Nephron (organoid): ENCODE measurements around the gene PRR11.

Experiments
- H3K27ac Mint-ChIP-seq, 3 experiments: 2 replicates each; pipeline ENCODE4 v1.8.0; 2020; ENCODE audit warnings: mixed read lengths in 3 of 3, mild to moderate bottlenecking in 2 of 3, moderate library complexity in 1 of 3
- H3K27me3 Mint-ChIP-seq: 2 replicates; pipeline ENCODE4 v1.8.0; 2021; ENCODE audit warnings: low read depth, mild to moderate bottlenecking, moderate library complexity, mixed read lengths
- H3K36me3 Mint-ChIP-seq: 2 replicates; pipeline ENCODE4 v1.8.0; 2020; ENCODE audit warnings: low read depth, mixed read lengths
- H3K4me1 Mint-ChIP-seq: 2 replicates; pipeline ENCODE4 v1.8.0; 2020; ENCODE audit warnings: mixed read lengths
- H3K4me3 Mint-ChIP-seq, 3 experiments: 2 replicates each; pipeline ENCODE4 v1.8.0; 2020; ENCODE audit warnings: mild to moderate bottlenecking in 3 of 3, mixed read lengths in 3 of 3, moderate library complexity in 2 of 3
- H3K9me3 Mint-ChIP-seq: 2 replicates; pipeline ENCODE4 v1.8.0; 2020; ENCODE audit warnings: mixed read lengths
- TF ChIP-seq, protein P1 (sequence below), 3 experiments: fragments of 200-600 bp; sonication (generic); IDR thresholded peaks; one replicate each; pipeline ENCODE4 v1.5.0; 2021; ENCODE audit warnings: antibody characterized with exemption in 3 of 3; ENCODE audit not compliant: unreplicated experiment in 3 of 3

Gene PRR11

GRCh38 chr17:59149051-59149450 lies 6.5 kb upstream of the PRR11 start:
- Mint-ChIP-seq H3K9me3 (no peaks in the 10 kb centered on the region), H3K36me3 (peaks cover 32% of the 10 kb centered on the region), H3K4me3 (no peak overlapping the region), H3K4me1 (peaks cover 30% of the 10 kb centered on the region), H3K27ac (no peak overlapping the region), H3K27me3 (no peaks in the 10 kb centered on the region)
- TF ChIP-seq, protein P1, sequence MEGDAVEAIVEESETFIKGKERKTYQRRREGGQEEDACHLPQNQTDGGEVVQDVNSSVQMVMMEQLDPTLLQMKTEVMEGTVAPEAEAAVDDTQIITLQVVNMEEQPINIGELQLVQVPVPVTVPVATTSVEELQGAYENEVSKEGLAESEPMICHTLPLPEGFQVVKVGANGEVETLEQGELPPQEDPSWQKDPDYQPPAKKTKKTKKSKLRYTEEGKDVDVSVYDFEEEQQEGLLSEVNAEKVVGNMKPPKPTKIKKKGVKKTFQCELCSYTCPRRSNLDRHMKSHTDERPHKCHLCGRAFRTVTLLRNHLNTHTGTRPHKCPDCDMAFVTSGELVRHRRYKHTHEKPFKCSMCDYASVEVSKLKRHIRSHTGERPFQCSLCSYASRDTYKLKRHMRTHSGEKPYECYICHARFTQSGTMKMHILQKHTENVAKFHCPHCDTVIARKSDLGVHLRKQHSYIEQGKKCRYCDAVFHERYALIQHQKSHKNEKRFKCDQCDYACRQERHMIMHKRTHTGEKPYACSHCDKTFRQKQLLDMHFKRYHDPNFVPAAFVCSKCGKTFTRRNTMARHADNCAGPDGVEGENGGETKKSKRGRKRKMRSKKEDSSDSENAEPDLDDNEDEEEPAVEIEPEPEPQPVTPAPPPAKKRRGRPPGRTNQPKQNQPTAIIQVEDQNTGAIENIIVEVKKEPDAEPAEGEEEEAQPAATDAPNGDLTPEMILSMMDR (IDR thresholded peaks at IDR 0.05; ENCODE audit: unreplicated experiment in 3 of 3) = no peak

- TF ChIP-seq, protein P1 (IDR thresholded peaks at IDR 0.05; ENCODE audit: unreplicated experiment in 3 of 3) = no peak
Measured at GRCh38 chr17:59149841-59150511, 5.6 kb upstream of the PRR11 start.

GRCh38 chr17:59151006-59151405 lies 4.5 kb upstream of the PRR11 start:
- TF ChIP-seq, protein P1 (IDR thresholded peaks at IDR 0.05; ENCODE audit: unreplicated experiment in 3 of 3) = no peak
- Mint-ChIP-seq H3K27ac (no peak overlapping the region), H3K27me3 (no peaks in the 10 kb centered on the region), H3K4me1 (peaks cover 30% of the 10 kb centered on the region), H3K36me3 (peaks cover 17% of the 10 kb centered on the region), H3K9me3 (no peaks in the 10 kb centered on the region), H3K4me3 (peak overlapping the region; percentile 37 to 55 (median 42))

More at GRCh38 chr17:59149841-59150511, 5.6 kb upstream of the PRR11 start:
- no peaks in the 10 kb centered on the region for H3K27me3 Mint-ChIP-seq
- H3K4me3 Mint-ChIP-seq = no peak overlapping the region
- H3K36me3 Mint-ChIP-seq = peaks cover 25% of the 10 kb centered on the region
- H3K4me1 Mint-ChIP-seq = peaks cover 30% of the 10 kb centered on the region
- H3K9me3 Mint-ChIP-seq = no peaks in the 10 kb centered on the region
- H3K27ac Mint-ChIP-seq = peak overlapping the region in 1 of 3 experiments; percentile 39

- Mint-ChIP-seq H3K4me1 (peaks cover 30% of the 10 kb centered on the region), H3K9me3 (no peaks in the 10 kb centered on the region), H3K36me3 (peaks cover 17% of the 10 kb centered on the region), H3K27me3 (no peaks in the 10 kb centered on the region), H3K27ac (peak overlapping the region; percentile 45 to 60 (median 51)), H3K4me3 (peak overlapping the region; percentile 62 to 76 (median 65))
- TF ChIP-seq, protein P1 (IDR thresholded peaks at IDR 0.05; ENCODE audit: unreplicated experiment in 3 of 3) = no peak
Measured at GRCh38 chr17:59151591-59151990, 4.0 kb upstream of the PRR11 start.

GRCh38 chr17:59152925-59153324 lies 2.6 kb upstream of the PRR11 start:
- peaks cover 33% of the 10 kb centered on the region for H3K4me1 Mint-ChIP-seq
- no peaks in the 10 kb centered on the region for H3K9me3 Mint-ChIP-seq

More at GRCh38 chr17:59152925-59153324, 2.6 kb upstream of the PRR11 start:
- H3K27me3 Mint-ChIP-seq = no peaks in the 10 kb centered on the region
- peaks cover 11% of the 10 kb centered on the region for H3K36me3 Mint-ChIP-seq
- H3K27ac Mint-ChIP-seq = no peak overlapping the region
- TF ChIP-seq, protein P1 (IDR thresholded peaks at IDR 0.05; ENCODE audit: unreplicated experiment in 3 of 3) = no peak
- no peak overlapping the region for H3K4me3 Mint-ChIP-seq
